Skin epidermis (tissue), 12 donors: ENCODE results near the gene CUL3.
"Not testable (repeated sequence)": the region's sequence is repeated elsewhere in the genome, so short reads cannot be mapped to it uniquely, and the experiment has no call there.

Experiments used
- H3K27ac ChIP-seq, 21 experiments: fragments of 200-600 bp; sonication (generic) in 11 of 21; one replicate each; pipeline ENCODE4 v1.5.0; 2020; ENCODE audit warnings: mild to moderate bottlenecking in 3 of 21, inconsistent platforms in 2 of 21, moderate library complexity in 2 of 21
- H3K4me3 ChIP-seq, 7 experiments: fragments of 200-600 bp; sonication (generic) in 2 of 7; one replicate each; pipeline ENCODE4 v1.5.0; 2020; ENCODE audit warnings: inconsistent platforms in 2 of 7, mild to moderate bottlenecking in 2 of 7, moderate library complexity in 1 of 7

The CUL3 gene

DNA sequence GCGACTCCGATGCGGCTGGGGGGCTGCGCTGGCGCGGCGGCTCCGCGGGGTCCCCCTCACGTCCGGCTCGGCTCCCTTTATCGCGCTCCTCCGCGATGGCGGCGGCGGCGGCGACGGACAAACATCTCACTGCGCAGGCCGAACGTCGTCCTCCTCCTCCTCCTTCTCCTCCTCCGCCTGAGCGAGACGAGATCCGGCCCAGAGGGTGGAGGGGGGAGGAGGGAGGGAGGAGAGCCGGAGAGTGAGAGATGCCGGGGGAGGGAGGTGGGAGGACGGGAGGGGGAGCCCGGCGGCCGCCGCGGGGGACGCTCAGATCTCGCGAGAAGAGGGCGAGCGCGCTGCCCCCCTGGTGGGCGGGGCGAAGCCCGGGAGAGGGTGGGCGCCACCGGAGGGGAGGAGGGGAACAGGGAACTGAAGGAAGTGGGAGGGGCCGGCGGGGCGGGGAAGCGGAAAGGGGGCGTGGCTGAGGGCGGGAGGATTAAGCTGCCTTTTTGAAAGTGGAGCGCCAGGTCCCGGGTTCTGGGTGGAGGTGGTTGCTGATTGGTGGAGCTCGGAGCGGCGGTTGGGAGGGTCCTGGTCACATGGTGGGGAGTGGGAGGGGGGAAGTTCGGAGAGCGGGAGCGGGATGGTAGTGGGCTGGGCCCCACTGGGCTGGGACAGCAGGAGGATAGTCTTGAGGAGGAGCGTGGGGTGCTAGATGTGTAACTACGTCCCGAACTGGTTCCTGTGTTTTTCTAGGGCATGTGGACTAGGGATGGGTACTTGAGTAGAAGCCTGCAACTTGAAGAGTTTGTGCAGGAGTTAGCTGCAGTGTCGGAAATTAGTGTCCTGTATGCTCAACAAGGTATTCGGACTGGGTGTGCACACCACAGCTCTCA is at the start of gene CUL3:
TSS of gene CUL3 (minus strand) at position 153 of the 878 bp plus-strand sequence. CDS start 354 bp downstream, outside the sequence.
- peak within 1 kb of the TSS; percentile 72 to 97 (median 93) for H3K27ac ChIP-seq
- peak within 1 kb of the TSS; percentile 60 to 84 (median 74) for H3K4me3 ChIP-seq

DNA sequence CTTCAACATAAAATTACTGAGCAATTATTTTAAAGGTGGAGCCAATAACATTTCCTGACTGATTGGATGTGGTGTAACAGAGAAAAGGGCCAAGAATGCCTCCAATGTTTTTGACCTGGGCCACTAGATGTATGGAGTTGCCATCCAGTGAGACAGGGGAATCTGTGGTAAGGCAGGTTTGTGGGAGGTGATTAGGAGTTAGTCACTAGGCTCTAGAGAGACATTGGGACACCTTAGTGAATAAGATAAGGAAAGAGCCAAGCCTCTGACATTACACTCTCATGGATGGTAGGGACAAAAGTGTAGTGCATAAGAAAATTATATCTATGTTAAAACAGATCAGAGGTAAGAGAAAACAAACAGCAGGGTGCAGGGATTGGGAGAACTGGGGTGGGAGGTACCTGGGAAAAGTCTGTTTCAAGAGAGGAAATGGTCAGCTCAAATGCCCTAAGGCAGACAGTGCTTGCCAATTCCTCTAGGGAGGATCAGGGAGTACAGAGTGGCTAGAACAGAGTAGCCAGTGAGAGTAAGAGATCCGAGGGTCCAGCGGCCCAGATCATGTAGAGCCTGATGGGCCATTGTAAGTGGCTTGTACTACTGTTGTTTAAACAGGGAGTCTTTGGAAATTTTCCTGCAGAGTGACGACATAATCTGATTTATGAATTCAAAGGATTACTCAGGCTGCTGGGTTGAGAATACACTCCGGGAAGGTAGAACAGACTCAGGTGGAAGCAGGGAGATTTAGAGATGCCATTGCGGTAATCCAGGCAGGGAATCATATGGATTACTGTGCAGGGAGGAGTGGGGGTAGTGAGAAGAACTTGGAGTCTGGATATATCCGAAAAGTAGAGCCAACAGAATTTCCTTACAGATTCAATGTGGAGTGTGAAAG is 45.7 kb upstream of the CUL3 start:
- peak overlapping the region in 1 of 21 experiments; percentile 32 for H3K27ac ChIP-seq
- no peak overlapping the region for H3K4me3 ChIP-seq

DNA sequence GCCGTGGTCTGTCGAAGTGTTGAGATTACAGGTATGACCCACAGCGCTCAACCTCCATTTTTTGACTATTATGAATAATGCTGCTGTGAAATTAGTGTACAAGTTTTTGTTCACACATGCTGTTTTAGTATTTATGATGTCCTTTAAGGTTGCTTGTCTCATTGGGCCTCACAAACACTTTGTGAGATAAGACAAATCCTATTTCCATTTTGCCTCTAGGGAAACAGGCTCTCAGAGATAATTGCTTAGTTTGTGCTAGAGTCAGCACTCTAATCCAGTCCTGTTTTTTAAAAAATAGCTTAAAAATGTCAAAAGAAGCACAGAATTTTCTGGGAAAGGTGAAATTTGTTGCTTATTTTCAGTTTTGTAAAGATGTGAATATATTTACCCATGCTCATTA is 43.3 kb upstream of the CUL3 start:
- Histone ChIP-seq H3K4me3 (no peak overlapping the region), H3K27ac (no peak overlapping the region)

DNA sequence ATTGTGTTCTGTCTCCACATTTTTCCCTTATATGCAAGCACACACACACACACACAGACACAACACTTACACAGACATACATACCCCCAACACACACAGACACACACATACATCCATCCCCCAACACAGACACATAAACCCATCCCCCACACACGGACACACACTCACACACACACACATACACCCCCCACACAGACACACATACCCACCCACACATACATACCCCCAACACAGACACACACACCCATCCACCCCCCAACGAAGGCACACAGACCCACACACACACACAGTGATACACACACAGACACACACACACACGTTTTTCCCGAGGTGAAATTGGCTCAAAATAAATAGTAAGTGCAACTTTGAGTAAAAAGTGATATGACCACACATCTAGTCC is 41.6 kb upstream of the CUL3 start:
- Histone ChIP-seq H3K4me3 (no peak overlapping the region), H3K27ac (no peak overlapping the region)

DNA sequence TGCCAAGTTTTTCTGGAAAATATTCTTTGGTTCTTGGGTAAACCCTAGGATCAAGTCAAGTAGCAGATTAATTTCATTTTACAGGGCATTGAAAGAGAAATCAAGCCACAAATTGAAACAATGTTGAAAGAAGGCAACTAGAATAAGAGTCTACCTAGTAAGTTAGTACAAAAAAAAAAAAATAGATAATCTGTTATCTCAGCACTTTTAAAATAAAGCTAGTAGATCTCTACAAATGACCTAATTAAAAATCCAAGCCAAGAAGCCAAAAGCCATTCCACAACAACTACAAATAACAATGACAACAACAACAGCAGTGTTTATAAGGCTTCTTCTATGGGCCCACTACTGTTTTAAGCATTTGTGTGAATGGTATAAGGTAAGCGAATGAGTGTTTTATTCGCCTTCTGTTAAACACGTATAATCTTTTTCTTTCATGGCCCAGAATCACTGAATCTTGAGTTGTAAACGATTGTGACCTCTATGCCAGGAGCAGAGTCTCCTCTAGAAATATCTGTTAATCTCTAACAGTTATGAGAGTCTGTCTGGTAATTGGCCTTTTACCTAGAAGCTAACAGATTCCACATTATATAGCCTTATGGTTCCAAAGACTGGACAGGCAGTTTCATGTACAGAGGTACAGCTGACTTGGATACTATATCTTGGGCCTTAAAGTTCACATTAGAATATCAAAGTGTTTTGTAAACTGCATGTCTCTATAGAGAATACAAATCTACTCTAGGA is 28.6 kb upstream of the CUL3 start:
- H3K27ac ChIP-seq: no peak overlapping the region

DNA sequence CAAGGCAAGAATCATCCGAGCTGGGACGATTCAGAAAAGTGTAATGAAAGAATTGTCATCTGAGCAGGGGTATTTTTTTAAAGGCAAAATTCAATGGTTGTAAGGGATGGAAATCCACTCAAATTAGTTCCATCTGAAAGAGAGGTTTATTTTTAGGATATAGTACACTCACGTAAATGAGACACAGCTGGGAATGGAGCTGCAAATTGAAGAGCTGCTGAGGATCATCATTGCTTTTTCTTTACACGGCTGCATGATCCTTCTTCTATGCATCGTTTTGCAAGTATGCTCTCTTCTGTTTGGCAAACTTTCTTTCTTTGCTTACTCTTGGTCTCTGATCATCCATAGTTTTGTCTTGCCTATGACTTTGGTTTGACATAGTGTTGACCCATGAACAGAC is 27.4 kb upstream of the CUL3 start:
- H3K4me3 ChIP-seq: no peak overlapping the region
- no peak overlapping the region for H3K27ac ChIP-seq

More for the DNA sequence above, 28.6 kb upstream of the CUL3 start:
- H3K4me3 ChIP-seq: no peak overlapping the region

DNA sequence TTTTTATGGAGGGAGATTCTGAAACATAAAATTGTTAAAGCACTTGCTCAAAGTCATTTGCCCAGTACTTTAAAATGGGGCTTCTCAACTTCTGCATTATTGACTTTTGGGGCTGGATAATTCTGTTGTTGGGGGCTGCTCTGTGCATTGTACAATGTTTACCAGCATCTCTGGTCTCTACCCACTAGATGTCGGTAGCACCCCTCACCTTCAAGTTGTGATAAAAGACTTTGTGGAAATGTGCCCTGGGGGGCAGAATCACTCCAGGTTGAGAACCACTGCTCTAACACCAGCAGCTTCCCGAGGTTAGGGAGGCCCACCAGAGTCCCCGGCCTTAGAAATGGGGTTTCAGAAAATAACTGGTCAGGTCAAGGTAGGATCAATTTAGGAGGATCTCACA is 26.8 kb upstream of the CUL3 start:
- Histone ChIP-seq H3K27ac (no peak overlapping the region), H3K4me3 (no peak overlapping the region)

DNA sequence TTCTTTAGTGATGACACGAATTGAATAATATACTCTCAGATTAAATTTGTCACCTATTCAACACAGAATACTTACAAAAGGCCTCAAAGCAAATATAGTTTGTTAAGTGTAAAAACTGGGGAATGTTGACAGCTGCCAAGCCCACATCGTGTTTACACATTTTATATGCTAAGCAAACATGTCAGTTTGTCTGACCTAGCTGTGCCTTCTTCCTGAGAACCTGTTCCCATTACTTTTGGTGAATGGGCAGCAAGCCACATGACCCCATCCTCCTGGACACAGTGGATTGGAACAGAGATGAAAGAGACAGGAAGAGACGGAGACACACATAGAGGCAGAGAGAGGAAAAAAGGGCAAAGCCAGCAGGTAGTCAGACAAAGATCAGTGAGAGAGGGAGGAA is 22.9 kb upstream of the CUL3 start:
- H3K27ac ChIP-seq: no peak overlapping the region
- no peak overlapping the region for H3K4me3 ChIP-seq

DNA sequence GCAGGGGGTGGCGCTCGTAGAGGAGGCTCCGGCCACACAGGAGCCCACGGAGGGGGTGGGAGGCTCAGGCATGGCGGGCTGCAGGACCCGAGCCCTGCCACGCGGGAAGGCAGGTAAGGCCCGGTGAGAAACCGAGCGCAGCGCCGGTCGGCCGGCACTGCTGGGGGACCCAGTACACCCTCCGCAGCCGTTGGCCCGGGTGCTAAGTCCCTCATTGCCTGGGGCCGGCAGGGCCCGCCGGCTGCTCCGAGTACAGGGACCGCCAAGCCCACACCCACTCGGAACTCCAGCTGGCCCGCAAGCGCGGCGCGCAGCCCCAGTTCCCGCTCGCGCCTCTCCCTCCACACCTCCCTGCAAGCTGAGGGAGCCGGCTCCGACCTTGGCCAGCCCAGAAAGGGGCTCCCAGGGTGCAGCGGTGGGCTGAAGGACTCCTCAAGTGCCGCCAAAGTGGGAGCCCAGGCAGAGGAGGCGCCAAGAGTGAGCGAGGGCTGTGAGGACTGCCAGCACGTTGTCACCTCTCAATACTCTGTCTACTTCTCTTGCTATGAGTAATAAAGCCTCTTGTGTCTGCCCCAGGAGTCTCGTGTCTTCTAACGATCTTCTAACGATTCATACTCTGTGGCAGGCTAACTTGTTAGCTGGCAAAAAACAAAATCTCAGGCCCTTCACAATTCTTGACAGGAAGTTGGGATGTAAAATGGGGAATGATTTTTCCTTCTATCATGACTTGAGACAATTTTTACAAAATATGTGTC is 18.8 kb upstream of the CUL3 start:
- not testable (repeated sequence) for H3K27ac ChIP-seq, H3K4me3 ChIP-seq

DNA sequence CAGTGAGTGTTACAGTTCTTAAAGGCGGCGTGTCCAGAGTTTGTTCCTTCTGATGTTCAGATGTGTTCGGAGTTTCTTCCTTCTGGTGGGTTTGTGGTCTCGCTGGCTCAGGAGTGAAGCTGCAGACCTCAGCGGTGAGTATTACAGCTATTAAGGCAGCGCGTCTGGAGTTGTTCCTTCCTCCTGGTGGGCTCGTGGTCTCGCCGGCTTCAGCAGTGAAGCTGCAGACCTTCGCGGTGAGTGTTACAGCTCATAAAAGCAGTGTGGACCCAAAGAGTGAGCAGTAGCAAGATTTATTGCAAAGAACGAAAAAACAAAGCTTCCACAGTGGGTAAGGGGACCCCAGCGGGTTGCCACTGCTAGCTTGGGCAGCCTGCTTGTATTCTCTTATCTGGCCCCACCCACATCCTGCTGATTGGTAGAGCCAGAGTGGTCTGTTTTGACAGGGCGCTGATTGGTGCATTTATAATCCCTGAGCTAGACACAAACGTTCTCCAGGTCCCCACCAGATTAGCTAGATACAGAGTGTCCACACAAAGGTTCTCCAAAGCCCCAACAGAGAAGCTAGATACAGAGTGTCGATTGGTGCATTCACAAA is 17.7 kb upstream of the CUL3 start:
- H3K4me3 ChIP-seq, H3K27ac ChIP-seq: not testable (repeated sequence)

DNA sequence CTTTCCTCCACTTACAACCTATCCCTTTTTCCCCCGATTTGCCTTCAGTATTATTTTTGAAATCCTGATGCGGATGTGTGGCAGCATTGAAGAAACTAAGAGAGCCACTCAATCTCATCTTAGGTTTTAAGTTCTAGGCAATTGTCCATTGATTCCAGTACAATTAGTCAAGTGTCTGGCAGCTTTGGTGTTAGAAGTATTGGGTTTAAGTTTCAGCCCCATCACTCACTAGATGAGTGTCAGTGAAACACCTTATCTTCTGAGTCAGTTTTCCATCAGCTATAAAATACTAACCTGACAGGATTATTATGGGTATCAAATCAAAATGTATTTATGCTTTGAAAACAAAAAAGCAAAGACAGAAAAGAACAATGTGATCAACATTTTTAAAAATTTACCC is 16.8 kb upstream of the CUL3 start:
- Histone ChIP-seq H3K4me3 (no peak overlapping the region), H3K27ac (no peak overlapping the region)

DNA sequence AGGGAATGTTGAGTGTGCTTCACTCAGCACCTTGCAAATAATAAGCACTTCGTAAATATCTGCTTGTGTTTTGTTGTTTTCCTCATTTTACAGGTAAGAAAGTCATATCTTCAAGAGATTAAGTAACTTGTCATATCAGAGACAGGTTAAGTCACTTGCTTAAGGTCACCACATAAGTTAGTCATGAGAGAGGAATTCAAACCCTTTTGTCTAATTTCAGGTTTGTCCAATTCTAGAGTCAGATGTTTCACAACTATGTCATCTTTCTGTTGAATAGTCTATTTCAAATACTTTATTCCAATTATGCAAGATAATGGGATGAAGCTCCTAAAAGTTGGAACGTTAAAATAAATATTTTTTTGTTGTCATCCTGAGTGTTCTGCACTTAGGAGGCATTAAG is 13.5 kb upstream of the CUL3 start:
- Histone ChIP-seq H3K4me3 (no peak overlapping the region), H3K27ac (no peak overlapping the region)

DNA sequence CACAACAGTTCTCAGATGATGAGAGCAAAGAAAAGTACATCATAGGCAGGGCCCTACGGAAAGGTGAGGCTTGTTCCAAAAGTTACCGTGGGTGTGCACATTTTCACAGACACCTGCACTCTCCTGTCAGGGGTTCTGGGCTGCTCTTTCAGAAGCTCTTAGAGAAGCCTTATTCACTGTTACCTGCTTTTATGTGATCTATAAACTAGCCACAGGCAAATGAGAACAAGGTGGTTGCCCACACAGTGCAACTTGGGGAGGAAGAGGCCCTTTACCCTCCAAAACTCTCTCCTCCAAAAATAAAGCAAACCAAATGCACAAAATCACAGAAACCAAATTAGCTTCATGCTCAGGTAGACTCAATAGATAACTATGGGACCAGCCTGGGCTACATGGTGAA is 11.1 kb upstream of the CUL3 start:
- Histone ChIP-seq H3K4me3 (no peak overlapping the region), H3K27ac (no peak overlapping the region)

DNA sequence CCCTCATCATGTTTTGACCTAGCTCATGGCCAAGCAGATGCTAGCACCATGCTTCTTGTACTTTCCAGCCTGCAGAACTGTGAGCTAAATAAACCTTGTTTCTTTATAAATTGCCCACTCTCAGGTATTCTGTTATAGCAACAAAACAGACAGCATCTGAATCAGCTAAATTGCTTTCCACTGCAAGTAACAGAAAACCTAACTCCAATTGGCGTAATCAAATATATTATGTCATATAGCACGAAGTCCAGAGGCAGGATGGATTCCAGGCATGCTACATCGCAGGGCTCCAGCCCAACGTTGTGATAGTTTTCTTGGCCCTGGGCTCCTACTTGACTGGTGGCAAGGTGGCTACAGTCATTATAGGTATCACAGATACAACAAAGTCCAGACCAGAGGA is 10.4 kb upstream of the CUL3 start:
- Histone ChIP-seq H3K4me3 (no peak overlapping the region), H3K27ac (no peak overlapping the region)

DNA sequence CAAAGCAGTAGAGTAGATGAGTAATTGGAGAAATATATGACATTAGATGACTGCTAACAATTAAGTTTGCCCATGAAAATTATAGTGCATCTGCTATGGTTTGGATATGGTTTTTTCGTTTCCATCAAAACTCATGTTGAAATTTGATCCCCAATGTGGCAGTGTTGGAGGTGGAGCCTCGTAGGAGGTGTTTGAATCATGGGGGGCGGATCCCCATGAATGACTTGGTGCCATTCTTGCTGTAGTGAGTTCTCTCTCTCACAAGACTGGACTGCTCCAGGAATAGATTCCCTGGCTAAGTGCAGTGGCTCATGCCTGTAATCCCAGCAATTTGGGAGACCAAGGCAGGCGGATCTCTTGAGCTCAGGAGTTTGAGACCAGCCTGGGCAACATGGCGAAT is 9.7 kb upstream of the CUL3 start:
- Histone ChIP-seq H3K27ac (no peak overlapping the region), H3K4me3 (no peak overlapping the region)

DNA sequence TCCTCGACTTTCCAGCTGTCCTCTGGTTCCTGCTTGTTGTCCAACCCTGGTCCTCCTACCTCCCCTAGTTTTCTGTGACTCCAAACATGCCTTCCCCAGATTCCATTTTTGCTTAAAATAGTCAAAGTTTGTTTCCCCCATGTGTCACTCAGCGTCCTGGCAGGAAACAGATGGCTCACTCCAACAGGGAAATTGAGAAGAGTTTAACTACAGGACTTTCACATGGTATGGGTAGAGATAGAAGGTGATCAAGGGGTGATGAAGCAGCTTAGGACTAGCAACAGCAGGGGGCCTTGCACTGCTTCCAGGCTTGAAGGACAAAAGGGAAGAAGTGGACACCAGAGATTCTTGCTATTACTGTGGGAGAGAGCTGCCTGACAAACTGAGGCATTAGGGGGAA is 6.1 kb upstream of the CUL3 start:
- Histone ChIP-seq H3K27ac (no peak overlapping the region), H3K4me3 (no peak overlapping the region)

DNA sequence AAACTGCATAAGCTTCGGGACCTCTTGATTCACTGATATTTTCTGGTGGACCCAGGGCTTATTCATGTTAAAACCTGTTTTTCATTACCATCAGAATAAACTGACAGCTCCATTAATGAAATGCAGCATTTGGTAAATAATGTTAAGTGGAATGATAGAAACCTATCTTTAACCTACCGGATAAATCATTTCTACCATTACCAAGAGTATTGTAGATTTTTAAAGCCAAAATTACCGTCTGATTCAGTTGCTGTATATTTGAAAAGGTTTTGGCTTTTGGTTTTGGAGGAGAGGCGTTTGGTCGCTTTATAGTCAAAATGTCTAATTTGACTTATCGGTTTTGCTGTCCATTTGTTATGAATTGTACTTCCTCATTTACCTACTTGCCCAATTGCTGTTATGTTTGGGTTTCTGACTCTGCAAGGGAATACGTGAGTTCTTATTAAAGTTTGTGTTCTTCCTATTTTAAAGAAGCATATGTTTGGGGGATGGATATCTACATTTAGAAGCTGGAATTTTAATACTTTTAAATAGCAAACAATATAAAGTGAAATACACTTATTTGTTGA is 1.0 kb upstream of the CUL3 start:
- H3K4me3 ChIP-seq: peak overlapping the region; percentile 60 to 84 (median 74)
- peak overlapping the region in 19 of 21 experiments; percentile 5 to 96 (median 63) for H3K27ac ChIP-seq

DNA sequence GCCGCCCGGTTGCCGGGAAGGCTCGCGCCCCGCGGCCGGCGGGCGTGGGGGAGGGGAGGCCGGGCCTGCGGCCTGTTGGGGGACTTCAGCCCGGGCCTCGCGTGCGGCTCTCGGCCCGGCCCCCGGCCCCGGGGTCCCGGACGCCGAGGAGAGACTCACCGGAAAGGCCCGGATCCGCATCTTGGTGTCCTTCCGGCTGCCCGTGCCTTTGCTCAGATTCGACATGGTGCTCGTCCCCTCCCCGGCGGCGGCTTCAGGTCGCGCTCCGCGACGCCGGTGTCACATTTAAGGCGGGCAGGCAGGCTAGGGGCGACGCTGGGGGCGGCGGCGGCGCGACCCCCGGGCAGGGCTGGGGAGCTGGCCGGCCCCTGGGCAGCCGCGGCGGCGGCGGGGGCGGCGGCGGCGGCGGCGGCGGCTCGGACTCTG is 365 bp downstream of the CUL3 start:
- H3K27ac ChIP-seq: peak overlapping the region; percentile 72 to 97 (median 93)

More for the DNA sequence above, 365 bp downstream of the CUL3 start:
- H3K4me3 ChIP-seq: peak overlapping the region; percentile 60 to 84 (median 74)
